Body of pancreas (tissue), 4 donors: Measurements from ENCODE around the gene LYZL4.

Source experiments
- POLR2A ChIP-seq, 3 donors: fragments of 450-650 bp; IDR thresholded peaks; one replicate each; pipeline ENCODE4 v1.6.1; 2016; ENCODE audit warnings: antibody characterized with exemption in 3 of 3, mild to moderate bottlenecking in 2 of 3
- TF ChIP-seq, protein P1 (sequence below), 7 experiments: fragments of 450-650 bp in 4 of 7; fragments of 200-600 bp in 3 of 7; sonication (generic) in 3 of 7; IDR thresholded peaks; one replicate each; pipeline ENCODE4 v1.5.1; 2016 to 2019; ENCODE audit warnings: antibody characterized with exemption in 7 of 7

DNA sequence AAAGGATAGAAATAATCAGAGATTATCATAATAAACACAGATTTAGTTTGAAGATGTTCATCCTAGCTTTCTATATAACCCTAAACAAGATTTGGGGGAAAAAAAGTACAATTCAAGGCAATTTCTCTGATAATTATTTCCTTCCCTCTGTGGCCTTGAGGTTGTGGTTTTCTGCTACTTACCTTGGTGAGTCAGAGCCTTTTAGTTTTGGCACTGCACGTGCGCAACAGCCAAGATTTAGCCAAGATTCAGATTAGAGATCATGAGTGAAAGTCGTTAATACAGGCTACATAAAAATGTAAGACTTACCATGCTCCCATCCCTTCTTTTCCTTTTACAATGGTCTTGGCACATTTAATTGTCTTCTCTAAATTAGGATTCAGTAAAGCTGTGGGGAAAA, 6.7 kb downstream of the LYZL4 start:
- TF ChIP-seq, protein P1, sequence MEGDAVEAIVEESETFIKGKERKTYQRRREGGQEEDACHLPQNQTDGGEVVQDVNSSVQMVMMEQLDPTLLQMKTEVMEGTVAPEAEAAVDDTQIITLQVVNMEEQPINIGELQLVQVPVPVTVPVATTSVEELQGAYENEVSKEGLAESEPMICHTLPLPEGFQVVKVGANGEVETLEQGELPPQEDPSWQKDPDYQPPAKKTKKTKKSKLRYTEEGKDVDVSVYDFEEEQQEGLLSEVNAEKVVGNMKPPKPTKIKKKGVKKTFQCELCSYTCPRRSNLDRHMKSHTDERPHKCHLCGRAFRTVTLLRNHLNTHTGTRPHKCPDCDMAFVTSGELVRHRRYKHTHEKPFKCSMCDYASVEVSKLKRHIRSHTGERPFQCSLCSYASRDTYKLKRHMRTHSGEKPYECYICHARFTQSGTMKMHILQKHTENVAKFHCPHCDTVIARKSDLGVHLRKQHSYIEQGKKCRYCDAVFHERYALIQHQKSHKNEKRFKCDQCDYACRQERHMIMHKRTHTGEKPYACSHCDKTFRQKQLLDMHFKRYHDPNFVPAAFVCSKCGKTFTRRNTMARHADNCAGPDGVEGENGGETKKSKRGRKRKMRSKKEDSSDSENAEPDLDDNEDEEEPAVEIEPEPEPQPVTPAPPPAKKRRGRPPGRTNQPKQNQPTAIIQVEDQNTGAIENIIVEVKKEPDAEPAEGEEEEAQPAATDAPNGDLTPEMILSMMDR (IDR thresholded peaks at IDR 0.05): no peak
- no peak for TF ChIP-seq POLR2A (IDR thresholded peaks at IDR 0.05)
